GM10847 (cell line): ENCODE data around the gene POU6F1.

Experiments used
- POLR2A ChIP-seq: IDR thresholded peaks from 2 replicates; pipeline ENCODE4 v1.6.1; 2011; ENCODE audit not compliant: insufficient read length; ENCODE audit errors: extremely low read depth

The POU6F1 gene

GRCh38 chr12:51188359-51189051, 29.4 kb downstream of the POU6F1 start:
- TF ChIP-seq POLR2A, result no peak

GRCh38 chr12:51187370-51187987, 30.4 kb downstream of the POU6F1 start:
- no peak for TF ChIP-seq POLR2A

- TF ChIP-seq POLR2A, result no peak
Measured at GRCh38 chr12:51186465-51187085, 31.3 kb downstream of the POU6F1 start.

- TF ChIP-seq POLR2A, result no peak
Measured at GRCh38 chr12:51185171-51185717, 32.6 kb downstream of the POU6F1 start.

- no peak for TF ChIP-seq POLR2A
Measured at GRCh38 chr12:51183816-51184215, 34.0 kb downstream of the POU6F1 start.

GRCh38 chr12:51183349-51183748, 34.5 kb downstream of the POU6F1 start:
- no peak for TF ChIP-seq POLR2A

- TF ChIP-seq POLR2A, result no peak
Measured at GRCh38 chr12:51181558-51181957, 36.3 kb downstream of the POU6F1 start.

GRCh38 chr12:51177897-51178296, 40.0 kb downstream of the POU6F1 start:
- no peak for TF ChIP-seq POLR2A

GRCh38 chr12:51174501-51174900, 43.4 kb downstream of the POU6F1 start:
- TF ChIP-seq POLR2A, result no peak

- TF ChIP-seq POLR2A, result peak; percentile 75
Measured at GRCh38 chr12:51172515-51173431, 45.1 kb downstream of the POU6F1 start, which contains the start of gene TFCP2. Gene TFCP2, minus strand, starts transcription at chr12:51173135. Its CDS starts 713 bp downstream, at chr12:51172422.

- no peak for TF ChIP-seq POLR2A
Measured at GRCh38 chr12:51171884-51172514, 45.9 kb downstream of the POU6F1 start.

- no peak for TF ChIP-seq POLR2A
Measured at GRCh38 chr12:51163795-51164194, 54.1 kb downstream of the POU6F1 start.

- TF ChIP-seq POLR2A, result no peak
Measured at GRCh38 chr12:51162217-51162616, 55.6 kb downstream of the POU6F1 start.

- TF ChIP-seq POLR2A, result no peak
Measured at GRCh38 chr12:51160814-51161459, 56.9 kb downstream of the POU6F1 start.

GRCh38 chr12:51156245-51156765, 61.6 kb downstream of the POU6F1 start:
- no peak for TF ChIP-seq POLR2A
